ENCODE results near the gene TDRD5. TPM values are rescaled to one million over a fixed set of nuclear protein-coding genes. Genes with fewer than 3 reads are reported as not detected.

TDRD5 gene

DNA sequence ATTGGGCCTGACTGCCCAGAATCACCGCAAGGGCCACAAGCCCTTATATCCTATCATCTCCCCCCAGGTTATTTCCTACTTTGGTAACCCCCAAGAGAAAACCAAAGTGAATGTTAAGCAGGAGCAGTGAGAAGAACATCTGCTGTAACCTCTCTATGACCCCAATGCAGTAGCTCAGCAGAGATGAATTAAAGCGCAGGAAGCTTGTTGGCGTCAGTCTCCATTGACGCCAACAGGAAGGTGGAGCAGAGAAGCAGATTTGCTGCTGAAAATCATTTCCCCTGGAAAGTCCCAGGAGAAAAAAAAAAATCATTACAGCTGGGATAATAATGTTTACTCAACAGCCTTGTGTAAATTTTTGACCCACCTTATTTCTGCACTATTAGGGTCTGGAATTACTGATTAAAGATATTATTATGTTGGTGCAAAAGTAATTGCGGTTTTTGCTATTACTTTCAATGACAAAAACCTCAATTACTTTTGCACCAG lies 118.3 kb downstream of the TDRD5 start:
- no peaks in the 10 kb centered on the region for H3K4me1 ChIP-seq (ENCODE audit: control insufficient read depth, insufficient read depth, low read length)
- H3K9me3 ChIP-seq (replicated peaks; ENCODE audit: low read length): no peaks in the 10 kb centered on the region
- H3K4me2 ChIP-seq (ENCODE audit: low read length): no peak overlapping the region
- H3K36me3 ChIP-seq (ENCODE audit: insufficient read depth, low read length): no peaks in the 10 kb centered on the region
- H3K4me3 ChIP-seq (ENCODE audit: low read length): no peak overlapping the region
- no peak overlapping the region for H3K9ac ChIP-seq (ENCODE audit: low read depth, low read length)
- H3K27me3 ChIP-seq (ENCODE audit: control insufficient read depth, insufficient read depth, low read length): peaks cover 22% of the 10 kb centered on the region

GRCh38 chr1:179714159-179714558 lies 122.5 kb downstream of the TDRD5 start:
- Histone ChIP-seq H3K4me1 (ENCODE audit: control insufficient read depth, insufficient read depth, low read length) (no peaks in the 10 kb centered on the region), H3K36me3 (ENCODE audit: insufficient read depth, low read length) (no peaks in the 10 kb centered on the region), H3K4me2 (ENCODE audit: low read length) (no peak overlapping the region), H3K4me3 (ENCODE audit: low read length) (no peak overlapping the region), H3K9ac (ENCODE audit: low read depth, low read length) (no peak overlapping the region), H3K27me3 (ENCODE audit: control insufficient read depth, insufficient read depth, low read length) (peaks cover 13% of the 10 kb centered on the region), H3K9me3 (replicated peaks; ENCODE audit: low read length) (no peaks in the 10 kb centered on the region)

- no peaks in the 10 kb centered on the region for H3K36me3 ChIP-seq (ENCODE audit: insufficient read depth, low read length)
- no peak overlapping the region for H3K4me3 ChIP-seq (ENCODE audit: low read length)
- no peaks in the 10 kb centered on the region for H3K4me1 ChIP-seq (ENCODE audit: control insufficient read depth, insufficient read depth, low read length)
- H3K9ac ChIP-seq (ENCODE audit: low read depth, low read length): no peak overlapping the region
- peaks cover 10% of the 10 kb centered on the region for H3K27me3 ChIP-seq (ENCODE audit: control insufficient read depth, insufficient read depth, low read length)
- H3K4me2 ChIP-seq (ENCODE audit: low read length): no peak overlapping the region
- H3K9me3 ChIP-seq (replicated peaks; ENCODE audit: low read length): no peaks in the 10 kb centered on the region
Observed at GRCh38 chr1:179714623-179715022, 123.0 kb downstream of the TDRD5 start.

GRCh38 chr1:179719272-179719671 lies 127.6 kb downstream of the TDRD5 start:
- H3K9me3 ChIP-seq (replicated peaks; ENCODE audit: low read length): no peaks in the 10 kb centered on the region
- H3K27me3 ChIP-seq (ENCODE audit: control insufficient read depth, insufficient read depth, low read length): no peaks in the 10 kb centered on the region
- H3K4me2 ChIP-seq (ENCODE audit: low read length): no peak overlapping the region
- no peaks in the 10 kb centered on the region for H3K4me1 ChIP-seq (ENCODE audit: control insufficient read depth, insufficient read depth, low read length)
- H3K9ac ChIP-seq (ENCODE audit: low read depth, low read length): no peak overlapping the region
- H3K4me3 ChIP-seq (ENCODE audit: low read length): no peak overlapping the region
- H3K36me3 ChIP-seq (ENCODE audit: insufficient read depth, low read length): no peaks in the 10 kb centered on the region

DNA sequence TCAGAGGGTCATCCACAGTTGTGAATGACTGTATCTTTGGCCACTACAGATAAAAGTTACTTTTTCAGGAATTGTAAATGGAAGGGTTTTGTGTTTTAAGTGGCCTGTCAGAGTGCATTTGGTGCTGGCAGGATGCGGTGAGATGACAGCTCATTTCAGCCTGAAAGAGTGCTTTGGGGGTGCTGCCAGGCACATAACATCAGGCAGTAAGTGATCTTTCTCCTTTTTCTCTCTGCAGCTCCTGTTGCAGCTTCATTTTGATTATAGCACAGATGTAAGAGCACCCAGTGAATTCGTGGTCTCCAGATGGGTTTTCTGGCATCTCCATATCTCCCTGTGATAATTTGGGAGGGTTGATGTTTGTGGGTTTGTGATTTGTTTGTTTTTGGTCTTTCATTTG lies 136.6 kb downstream of the TDRD5 start:
- Histone ChIP-seq H3K27me3 (ENCODE audit: control insufficient read depth, insufficient read depth, low read length) (peaks cover 17% of the 10 kb centered on the region), H3K4me1 (ENCODE audit: control insufficient read depth, insufficient read depth, low read length) (no peaks in the 10 kb centered on the region), H3K4me2 (ENCODE audit: low read length) (no peak overlapping the region), H3K36me3 (ENCODE audit: insufficient read depth, low read length) (no peaks in the 10 kb centered on the region), H3K9me3 (replicated peaks; ENCODE audit: low read length) (no peaks in the 10 kb centered on the region), H3K9ac (ENCODE audit: low read depth, low read length) (no peak overlapping the region), H3K4me3 (ENCODE audit: low read length) (no peak overlapping the region)

GRCh38 chr1:179729881-179730280 lies 138.2 kb downstream of the TDRD5 start:
- no peaks in the 10 kb centered on the region for H3K4me1 ChIP-seq (ENCODE audit: control insufficient read depth, insufficient read depth, low read length)
- peaks cover 21% of the 10 kb centered on the region for H3K27me3 ChIP-seq (ENCODE audit: control insufficient read depth, insufficient read depth, low read length)
- H3K9ac ChIP-seq (ENCODE audit: low read depth, low read length): no peak overlapping the region
- H3K9me3 ChIP-seq (replicated peaks; ENCODE audit: low read length): no peaks in the 10 kb centered on the region
- no peaks in the 10 kb centered on the region for H3K36me3 ChIP-seq (ENCODE audit: insufficient read depth, low read length)
- H3K4me2 ChIP-seq (ENCODE audit: low read length): no peak overlapping the region
- no peak overlapping the region for H3K4me3 ChIP-seq (ENCODE audit: low read length)

- Histone ChIP-seq H3K9me3 (replicated peaks; ENCODE audit: low read length) (no peaks in the 10 kb centered on the region), H3K27me3 (ENCODE audit: control insufficient read depth, insufficient read depth, low read length) (peaks cover 21% of the 10 kb centered on the region), H3K4me1 (ENCODE audit: control insufficient read depth, insufficient read depth, low read length) (no peaks in the 10 kb centered on the region), H3K36me3 (ENCODE audit: insufficient read depth, low read length) (no peaks in the 10 kb centered on the region), H3K9ac (ENCODE audit: low read depth, low read length) (no peak overlapping the region), H3K4me3 (ENCODE audit: low read length) (no peak overlapping the region), H3K4me2 (ENCODE audit: low read length) (no peak overlapping the region)
Observed at GRCh38 chr1:179731643-179732042, 140.0 kb downstream of the TDRD5 start.

Small RNA genes lying within 50 kb of the gene (small RNA-seq; reads per million reads assigned to genes)
- not detected for gene RNU5F-2P
